Kidney capillary endothelial cell (primary cell): ENCODE results near the gene PRRT4.
A peak's percentile ranks its signal among the peaks of the same experiment; 100 is the strongest.

Experiments used
- DNase-seq: peaks from one replicate; pipeline ENCODE4 v3.0.0-alpha.2; 2018; ENCODE audit warnings: low spot score

The PRRT4 gene

DNA sequence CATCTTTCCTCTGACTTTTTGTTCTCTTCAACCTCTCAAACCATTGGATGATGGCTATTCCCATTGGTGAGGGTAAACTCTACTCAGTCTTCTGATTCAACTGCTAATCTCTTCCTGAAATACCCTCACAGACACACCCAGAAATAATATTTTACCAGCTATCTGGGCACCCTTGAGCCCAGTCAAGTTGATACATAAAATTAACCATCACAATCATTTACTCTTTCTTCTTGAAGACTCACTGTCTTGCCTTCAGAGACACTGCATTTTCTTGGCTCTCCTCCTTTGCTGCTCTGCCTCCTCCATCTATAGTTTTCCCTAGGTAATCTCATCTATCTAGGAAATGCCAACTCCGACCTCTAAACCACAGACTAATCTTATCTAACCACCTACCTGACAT lies 12.6 kb upstream of the PRRT4 start:
- DNase-seq, result no peak

DNA sequence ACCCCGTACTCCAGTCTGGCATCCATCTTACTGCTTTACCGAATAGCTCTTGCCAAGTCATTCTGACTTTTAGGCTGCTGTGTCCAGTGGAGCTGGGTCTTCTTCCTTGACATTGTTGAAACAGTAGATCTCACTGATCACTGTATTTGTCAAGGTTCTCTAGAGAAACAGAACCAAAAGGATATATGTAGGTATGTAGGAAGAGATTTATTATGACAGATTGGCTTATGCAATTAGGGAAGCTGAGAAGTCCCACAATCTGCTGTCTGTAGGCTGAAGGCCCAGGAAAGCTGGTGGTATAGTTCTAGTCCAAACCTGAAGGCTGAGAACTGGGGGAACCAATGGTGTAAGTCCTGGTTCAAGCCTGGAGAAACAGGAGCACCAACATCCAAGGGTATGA lies 12.1 kb upstream of the PRRT4 start:
- no peak for DNase-seq

DNA sequence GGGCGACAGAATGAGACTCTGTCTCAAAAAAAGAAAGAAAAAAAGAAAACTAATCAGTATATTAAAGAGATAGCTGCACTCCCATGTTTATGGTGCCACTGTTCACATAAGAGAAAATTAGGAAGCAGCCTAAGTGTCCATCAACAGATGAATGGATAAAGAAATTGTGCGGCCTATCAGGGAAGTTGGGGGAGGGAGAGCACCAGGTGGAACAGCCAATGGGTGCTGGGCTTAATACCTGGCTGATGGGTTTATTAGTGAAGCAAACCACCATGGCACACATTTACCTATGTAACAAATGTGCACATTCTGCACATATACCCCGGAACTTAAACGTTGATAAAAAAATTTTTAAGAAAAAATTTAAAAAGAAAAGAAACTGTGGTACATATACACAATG lies 9.0 kb upstream of the PRRT4 start:
- DNase-seq, result no peak

DNA sequence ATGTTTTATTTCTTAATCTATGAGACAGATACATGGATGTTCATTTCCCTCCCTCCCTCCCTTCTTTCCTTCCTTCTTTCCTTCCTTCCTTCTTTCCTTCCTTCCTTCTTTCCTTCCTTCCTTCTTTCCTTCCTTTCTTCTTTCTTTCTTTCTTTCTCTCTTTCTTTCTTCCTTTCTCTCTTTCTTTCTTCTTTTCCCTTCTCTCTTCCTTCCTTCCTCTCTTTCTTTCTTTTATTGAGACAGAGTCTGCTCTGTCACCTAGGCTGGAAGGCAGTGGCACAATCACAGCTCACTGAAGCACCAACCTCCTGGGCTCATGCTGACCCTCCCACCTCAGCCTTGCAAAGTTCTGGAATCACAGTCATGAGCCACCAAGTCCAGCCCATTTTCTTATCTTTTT lies 5.5 kb upstream of the PRRT4 start:
- DNase-seq, result no peak

DNA sequence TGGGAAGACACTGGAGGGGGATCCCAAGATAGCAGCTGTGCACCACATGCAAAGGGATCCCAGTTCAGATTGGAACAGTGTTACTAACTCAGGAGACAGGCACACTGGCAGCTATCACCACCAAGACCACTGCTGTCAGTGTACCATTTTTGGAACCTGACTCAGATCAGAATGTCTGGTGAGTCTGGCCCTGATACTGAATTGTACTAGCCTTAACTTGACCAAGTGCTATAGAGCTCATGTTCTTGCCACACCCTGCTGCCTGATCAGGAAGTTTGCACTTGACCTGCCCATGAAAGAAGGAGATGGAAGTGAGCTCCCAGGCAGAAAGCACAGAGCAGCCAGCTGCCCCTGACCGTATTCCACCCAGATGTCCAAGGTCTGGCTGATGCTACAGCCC lies 4.8 kb upstream of the PRRT4 start:
- no peak for DNase-seq

DNA sequence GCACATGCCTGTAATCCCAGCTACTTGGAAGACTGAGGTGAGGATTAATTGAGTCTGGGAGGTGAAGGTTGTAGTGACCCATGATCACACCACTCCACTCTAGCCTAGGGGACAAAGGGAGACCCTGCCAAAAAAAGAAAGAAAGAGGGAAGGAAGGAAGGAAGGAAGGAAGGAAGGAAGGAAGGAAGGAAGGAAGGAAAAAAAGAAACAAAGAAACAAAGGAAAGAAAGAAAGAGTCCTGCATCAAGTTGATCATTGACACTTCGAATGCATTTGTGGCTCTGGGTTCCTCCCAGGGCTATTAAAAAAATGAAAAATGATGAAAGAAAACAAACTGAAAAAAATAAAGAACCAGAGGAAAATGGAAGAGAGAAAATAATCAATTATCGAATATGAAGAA lies 3.9 kb upstream of the PRRT4 start:
- no peak for DNase-seq

DNA sequence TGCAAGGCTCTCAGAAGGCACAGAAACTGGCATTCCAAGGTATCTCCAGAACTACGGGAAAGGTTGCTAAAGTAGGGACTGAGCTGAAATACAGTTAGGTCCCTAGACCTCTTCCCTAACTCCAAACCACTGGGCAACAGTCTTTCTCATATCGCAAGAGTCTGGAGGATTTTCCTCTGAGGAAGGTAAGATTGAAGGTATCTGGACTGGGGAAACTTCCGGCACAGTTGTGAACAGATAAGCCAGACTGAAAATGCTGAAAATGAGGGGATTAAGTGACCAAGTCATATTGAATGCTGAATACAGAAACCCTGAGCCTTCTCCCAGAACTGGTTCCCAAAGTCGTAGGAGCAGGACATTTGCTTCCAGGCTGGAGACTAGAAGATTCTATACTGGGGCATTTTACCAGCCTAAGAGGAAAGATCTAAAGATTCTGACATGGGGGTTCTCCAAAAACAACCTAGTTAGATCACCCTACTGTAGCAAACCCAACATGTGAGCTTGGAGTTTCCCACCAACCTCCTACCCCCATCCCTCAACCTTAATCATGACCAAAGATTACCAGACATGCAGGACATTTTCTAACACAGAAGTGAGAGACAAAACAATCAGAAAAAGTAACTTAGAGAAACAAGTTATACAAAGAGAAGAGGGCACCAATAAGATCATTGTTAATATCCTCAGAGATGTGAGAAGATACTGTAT lies 2.8 kb upstream of the PRRT4 start:
- no peak for DNase-seq

DNA sequence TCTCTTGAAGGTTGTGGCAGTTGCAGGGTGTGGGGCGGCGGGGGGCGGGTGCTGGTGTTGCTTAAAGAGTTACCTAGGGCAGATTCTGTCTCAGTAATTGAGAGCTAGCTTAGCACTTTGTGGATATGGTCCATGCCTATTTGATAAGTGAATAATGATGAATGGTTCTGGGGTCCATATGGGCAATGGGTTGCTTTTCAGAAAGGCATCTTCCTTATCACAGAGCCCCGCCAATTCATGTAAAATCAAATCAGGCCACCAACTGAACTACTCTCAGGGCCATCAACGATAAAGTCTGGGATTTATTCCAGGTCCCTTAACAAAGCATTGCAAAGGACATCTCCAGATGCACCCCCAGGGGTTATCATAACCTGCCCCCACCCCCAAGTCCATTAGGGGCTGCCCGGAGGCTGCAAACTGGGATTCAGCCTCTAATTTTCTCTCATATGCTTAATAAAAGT lies 1.8 kb upstream of the PRRT4 start:
- DNase-seq, result no peak

DNA sequence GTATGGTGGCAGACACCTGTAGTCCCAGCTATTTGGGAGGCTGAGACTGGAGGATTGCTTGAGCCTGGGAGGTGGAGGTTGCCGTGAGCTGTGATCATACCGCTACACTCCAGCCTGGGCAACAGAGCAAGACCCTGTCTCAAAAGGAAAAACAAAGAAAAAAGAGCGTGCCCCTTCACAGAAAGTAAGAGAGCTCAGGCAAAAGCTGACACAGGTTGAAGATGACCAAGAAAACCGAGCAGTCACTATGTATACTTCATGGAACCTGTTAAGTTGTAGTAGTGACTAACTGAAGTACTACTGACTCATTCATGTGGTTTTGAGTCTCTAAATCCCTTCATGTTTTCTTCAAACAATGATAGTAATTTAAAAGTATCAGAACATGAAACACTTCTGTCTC lies 1.2 kb upstream of the PRRT4 start:
- DNase-seq, result no peak

DNA sequence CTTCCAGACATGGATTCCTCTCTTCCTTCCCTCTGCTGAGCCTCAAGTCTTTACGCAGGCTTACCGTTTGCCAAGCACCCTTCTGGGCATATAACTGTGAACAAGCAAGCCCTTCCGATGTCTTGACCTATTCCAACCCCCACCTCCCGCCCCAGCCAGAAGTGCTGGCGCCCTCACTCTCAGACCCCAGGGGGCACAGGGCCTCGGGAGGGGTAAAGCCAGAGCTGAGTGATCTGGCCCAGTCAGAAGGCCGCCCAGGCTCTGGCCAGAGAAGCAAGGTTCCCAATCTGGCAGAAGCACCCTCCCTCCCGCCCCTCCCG lies 1.2 kb downstream of the PRRT4 start:
- no peak for DNase-seq

DNA sequence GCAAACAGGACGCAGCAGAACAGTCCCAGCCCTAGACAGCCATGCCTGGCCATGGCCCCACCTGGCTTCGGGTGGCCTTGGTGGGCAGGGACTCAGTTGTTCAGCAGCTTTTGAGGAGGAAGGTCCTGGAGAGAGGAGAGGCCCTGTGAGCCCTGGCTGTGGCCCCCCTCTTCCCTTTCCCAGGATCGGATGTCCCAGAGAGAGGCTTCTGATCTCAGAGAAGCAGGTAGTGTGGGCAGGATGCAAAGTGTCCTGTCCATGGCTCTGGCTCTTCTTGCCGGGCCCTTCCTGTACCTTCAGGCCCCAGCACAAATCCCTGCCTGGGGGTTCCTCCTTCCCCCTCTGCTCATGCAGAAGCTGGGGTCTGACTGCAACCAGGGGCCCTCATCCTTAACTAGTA lies 1.6 kb downstream of the PRRT4 start:
- DNase-seq, result no peak

DNA sequence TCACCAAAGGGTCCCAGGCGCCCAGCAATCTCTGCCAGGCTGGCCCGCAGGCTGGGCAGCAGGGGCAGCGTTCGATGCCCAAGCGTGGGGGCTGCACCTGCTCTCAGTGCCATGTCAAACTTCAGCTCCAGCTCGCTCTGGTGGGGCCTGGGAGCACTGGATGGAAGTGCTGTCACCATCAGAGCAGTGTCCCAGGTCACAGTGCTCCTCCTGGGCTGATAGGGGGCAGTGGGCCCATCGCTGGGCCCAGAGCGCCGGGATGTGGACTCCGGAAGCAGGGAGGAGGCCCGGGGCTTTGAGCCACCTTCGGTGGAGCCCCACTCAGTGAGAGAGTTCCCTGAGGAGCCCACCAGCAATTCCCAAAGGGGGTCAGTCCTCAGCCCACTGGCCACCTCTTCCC lies 2.2 kb downstream of the PRRT4 start:
- no peak for DNase-seq

DNA sequence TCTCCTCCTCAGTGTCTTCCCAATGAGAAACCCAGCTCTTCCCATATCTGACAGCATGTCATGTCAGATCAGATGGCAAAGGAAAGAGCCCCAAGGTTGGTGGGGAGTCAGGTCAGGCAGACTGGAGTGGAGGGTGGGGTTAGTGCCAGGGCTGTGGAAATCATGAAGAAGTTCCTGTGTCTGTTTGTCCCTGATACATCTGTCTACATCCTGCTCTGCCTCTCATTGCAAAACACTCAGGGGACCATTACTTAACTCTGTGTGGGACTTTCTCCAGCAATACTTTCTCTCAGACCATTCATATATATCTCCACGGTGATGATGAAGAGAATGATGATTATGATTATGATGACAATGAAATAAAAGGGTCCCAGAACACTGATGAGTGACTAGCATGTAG lies 3.3 kb downstream of the PRRT4 start:
- no peak for DNase-seq

DNA sequence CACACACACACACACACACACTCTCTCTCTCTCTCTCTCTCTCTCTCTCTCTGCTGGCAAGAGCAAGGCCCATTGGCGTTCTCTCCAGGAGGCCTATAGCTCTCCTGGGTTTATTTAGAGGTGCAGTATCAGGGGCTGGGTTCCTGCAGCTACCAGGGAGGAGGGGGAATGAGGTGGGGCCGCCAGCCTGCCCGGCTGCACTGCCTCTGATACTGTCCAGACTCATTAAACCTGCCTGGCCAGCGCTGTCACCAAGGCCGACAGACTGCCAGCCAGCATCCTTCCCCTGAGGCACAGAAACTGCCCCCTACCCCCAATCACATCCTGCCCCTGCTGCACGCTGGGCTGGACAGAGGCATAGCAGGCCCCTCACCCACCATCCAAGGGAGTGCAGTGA lies 4.3 kb downstream of the PRRT4 start:
- DNase-seq, result no peak

DNA sequence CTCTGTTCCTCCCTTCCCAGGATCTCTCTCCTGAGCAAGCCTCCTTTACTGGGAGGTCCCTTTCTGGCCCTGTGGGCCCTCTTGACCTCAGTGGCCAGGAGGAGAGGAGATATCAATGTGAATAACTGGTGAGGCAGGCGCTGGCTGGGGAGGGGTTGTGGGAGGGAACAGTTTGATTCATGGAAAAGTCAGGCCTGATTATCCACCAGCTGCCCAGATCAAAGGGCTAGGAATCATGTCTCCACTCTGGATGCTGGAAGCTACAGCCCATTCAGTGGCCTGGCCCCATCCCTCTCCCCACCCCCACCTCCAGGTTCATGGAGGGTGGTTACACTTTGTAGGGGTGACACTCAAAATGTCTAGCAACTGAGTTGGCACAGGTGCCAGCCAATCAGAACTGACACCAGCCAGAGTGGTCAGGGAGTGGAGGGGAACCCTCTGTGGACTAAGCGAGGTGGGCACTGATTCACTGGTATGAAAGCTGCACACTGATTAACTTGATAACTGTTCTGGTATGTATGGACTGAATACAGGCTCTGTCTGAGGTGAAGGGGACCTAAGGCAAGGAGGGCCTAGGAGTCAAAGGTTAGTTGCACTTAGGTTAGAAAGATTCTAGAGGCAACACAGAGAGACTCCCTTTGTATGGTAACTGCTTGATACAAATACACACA lies 4.8 kb downstream of the PRRT4 start:
- DNase-seq, result no peak

DNA sequence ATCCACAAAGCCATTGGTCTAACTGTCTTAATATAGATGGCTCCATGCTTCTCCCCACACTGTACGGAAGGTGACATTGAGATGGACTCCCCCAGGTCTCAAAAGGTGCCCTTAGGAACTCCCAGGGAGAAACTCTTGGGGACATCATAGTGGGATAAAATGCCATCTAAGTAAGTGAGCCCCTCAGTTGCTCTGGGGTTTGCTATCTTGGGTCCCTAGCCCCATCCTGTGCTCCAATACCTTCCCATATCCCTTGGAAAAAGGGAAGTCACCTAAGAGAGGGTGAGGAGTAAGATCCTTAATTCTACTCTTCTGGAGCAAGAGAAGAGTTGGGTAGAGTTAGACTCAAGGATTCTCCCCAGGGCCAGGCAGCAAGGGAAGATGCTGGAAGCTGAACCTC lies 7.9 kb downstream of the PRRT4 start:
- DNase-seq, result no peak

DNA sequence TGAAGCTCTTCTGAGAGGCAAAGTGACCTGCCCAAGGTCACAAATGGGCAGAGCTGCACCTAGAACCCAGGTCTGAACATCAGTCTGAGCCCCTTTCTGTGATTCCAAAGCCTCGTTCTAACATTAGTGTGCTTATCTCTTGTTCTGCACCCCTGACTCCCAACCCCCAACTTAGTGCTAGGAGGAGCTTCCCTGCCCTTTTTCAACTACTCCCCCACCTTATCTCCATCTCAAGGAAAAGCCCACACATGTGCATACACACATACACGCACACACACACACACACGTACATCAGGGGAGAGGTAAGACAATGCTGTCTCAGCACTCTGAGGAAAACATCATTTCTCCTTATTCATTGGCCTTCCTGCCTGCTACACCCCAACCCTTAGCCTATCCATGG lies 8.3 kb downstream of the PRRT4 start:
- DNase-seq, result no peak

DNA sequence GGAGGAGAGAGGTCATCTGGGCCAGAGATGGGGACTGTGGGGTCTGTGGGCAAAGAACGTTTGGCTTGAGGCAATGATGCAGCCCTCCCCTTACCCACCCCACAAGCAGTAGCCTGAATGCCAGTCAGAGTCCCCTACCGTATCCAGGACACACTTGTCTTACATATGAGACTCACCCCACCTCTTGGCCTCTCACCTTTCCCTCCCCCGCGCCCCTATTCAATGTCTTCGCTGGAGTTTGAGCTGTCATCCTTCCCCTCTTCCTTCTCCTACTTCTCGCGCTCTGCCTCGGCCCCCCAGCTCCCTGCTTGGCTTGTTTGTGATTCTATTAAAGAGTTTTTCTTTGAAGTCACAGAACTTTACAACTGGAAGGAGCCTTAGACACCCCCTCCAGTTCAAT lies 8.9 kb downstream of the PRRT4 start:
- DNase-seq, result no peak

DNA sequence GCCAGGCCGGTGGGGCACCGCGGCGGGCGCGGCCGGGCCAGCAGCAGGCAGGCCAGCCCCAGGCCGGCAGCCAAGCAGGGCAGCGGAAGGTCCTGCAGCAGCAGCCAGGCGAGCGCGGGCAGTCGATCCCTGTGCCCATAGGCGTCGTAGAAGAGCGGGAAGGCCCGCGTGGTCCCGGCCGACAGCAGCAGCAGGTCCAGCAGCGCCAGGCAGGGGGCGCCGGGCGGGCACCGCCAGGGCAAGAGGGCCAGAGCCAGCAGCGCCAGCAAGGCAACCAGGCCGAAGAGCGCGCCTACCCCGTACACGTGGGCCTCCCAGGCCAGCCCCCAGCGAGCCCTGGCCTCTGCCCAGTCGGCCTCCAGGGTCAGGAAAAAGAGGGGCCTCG lies 9.3 kb downstream of the PRRT4 start:
- DNase-seq, result peak; percentile 42

DNA sequence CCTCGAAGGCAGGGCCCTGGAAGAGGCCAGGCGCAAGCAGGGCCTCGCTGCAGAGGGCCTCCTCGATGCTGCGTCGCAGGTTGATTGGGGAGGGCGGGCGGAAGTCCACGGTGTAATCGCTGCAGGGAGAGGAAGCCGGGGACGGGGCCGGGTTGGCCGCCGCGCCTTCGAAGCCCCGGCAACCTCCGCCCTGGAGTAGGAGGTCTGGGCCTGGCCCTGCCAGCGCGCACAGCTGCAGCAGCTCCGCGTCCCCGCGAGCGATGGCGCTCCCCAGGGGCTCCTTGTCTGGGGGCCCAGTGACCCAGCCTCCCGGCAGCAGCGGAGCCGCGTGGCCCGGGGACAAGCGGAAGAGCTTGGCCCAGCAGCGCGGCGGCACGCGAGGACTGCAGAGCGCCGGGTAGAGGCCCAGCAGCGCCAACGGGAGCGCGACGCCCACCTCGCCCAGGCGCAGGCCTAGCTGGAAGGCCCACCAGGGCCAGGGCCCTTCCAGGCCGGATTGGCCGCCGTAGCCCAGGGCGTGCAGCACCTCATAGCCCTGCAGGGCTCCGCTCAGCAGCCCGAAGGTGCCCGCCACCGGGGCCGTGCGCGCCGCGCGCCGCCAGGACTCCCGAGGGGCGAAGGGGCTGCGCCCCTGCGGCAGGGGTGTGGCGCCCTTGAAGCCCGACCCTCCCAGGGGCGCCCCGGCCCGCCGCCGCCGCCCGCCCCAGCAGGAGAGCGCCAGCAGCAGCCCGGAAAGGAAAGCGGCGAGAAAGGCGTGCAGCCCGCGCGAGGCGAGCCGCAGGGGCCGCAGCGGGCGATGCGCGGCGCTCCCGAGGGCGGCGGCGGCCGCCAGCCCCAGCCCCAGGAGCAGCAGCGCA lies 10.0 kb downstream of the PRRT4 start:
- no peak for DNase-seq

DNA sequence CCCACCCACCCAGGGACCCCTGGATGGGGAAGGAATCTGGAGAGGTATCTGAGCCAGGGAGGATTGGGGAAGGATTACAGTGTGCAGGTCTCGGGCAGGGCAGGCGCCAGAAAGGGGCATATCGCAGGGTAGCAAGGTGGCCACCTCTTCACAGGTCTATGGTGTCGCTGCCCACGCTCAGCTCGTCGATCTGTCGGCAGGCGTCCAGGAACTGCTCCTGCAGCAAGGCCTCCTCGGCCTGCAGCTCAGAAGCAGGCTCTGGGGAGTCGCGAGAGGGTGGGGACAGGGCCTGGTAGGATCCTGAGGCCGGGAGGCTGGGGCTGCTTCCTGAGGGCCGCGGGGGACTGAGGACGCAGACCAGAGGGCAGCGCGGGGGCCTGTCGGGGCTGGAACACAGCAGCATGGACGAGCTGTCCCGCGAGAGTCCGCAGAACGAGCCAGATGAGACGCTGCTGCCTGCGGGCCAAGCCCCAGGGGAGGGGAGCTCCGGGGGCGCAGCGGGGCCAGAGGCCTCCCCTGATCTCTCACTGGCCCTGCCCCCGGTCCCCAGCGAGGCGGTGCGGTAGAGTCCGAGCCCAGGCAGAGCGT lies 10.7 kb downstream of the PRRT4 start:
- no peak for DNase-seq

DNA sequence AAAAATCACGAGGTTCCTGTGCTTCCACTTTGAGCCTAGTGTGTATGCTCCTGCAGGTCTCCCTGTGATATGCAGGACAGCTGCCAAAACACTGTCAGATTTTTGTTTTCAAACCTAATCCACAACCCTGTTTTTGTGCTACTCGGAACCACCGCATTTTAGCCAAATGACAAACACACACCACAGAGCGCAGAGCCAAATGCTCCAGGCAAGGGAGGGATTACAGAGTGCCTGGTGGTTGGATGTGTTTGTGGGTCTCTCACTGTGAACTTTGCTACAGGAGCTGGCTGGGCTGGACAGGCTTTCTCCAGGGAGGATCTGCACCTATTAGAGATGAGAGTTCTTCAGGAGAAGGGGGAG lies 12.0 kb downstream of the PRRT4 start:
- no peak for DNase-seq

DNA sequence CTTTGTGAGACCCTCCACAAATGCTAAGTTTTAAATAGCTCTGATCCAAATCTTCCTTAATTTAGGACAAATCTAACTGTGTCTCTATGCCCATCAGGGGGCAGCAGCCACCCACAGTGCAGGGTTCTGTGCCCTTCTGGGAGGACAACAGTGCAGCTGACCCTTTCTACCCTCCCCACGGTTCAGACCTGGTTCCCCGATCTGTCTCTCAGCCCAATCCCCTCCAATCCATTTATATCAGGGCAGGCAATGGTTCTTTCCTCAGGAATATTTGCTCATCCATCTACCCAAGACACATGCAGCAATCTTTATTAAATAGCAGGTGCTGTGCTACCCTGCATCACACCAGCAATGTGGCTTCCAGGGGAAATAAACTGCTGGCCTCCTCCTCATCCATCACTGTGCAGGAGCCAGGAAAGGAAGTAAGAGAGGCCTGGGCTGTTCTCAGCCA lies 13.8 kb downstream of the PRRT4 start:
- peak; percentile 36 for DNase-seq
